HL-60/S4 treated with retinoic acid at 250 ng/mL for 4 days and 3 days (cell line): ENCODE measurements around the gene SAP25.

Experiments used
- in situ Hi-C: fragments of 300-500 bp; cut with MboI; formaldehyde crosslinking; loops from 2 replicates; pipeline ENCODE4 v1.7.0; 2022; ENCODE audit warnings: low sequenced_read_pairs

Gene SAP25

GRCh38 chr7:100577103-100577502 lies 3.4 kb upstream of the SAP25 start:
- in situ Hi-C loops, result loop anchor here (10.0 kb wide), 1 partner anchor 108 kb away; no protein-coding TSS in a partner anchor

- in situ Hi-C loops, result loop anchor here (10.0 kb wide), 1 partner anchor 108 kb away; no protein-coding TSS in a partner anchor
Measured at GRCh38 chr7:100576384-100576993, 2.8 kb upstream of the SAP25 start.

- in situ Hi-C loops, result loop anchor here (10.0 kb wide), 1 partner anchor 109 kb away; no protein-coding TSS in a partner anchor
Measured at GRCh38 chr7:100575746-100576383, 2.2 kb upstream of the SAP25 start.

- in situ Hi-C loops, result loop anchor here (10.0 kb wide), 1 partner anchor 110 kb away; no protein-coding TSS in a partner anchor
Measured at GRCh38 chr7:100575206-100575631, 1.5 kb upstream of the SAP25 start.

- in situ Hi-C loops, result loop anchor here (10.0 kb wide), 1 partner anchor 110 kb away; no protein-coding TSS in a partner anchor
Measured at GRCh38 chr7:100574362-100575205, 884 bp upstream of the SAP25 start.

GRCh38 chr7:100572949-100573675 lies 588 bp downstream of the SAP25 start:
- in situ Hi-C loops, result loop anchor here (10.0 kb wide), 1 partner anchor 112 kb away; no protein-coding TSS in a partner anchor

GRCh38 chr7:100572281-100572948 lies 1.3 kb downstream of the SAP25 start:
- in situ Hi-C loops, result loop anchor here (10.0 kb wide), 1 partner anchor 112 kb away; no protein-coding TSS in a partner anchor

GRCh38 chr7:100571829-100572116 lies 1.9 kb downstream of the SAP25 start:
- in situ Hi-C loops, result loop anchor here (10.0 kb wide), 1 partner anchor 113 kb away; no protein-coding TSS in a partner anchor

- in situ Hi-C loops, result loop anchor here (10.0 kb wide), 1 partner anchor 114 kb away; no protein-coding TSS in a partner anchor
Measured at GRCh38 chr7:100570954-100571828, 2.5 kb downstream of the SAP25 start.

GRCh38 chr7:100568896-100569844 lies 4.5 kb downstream of the SAP25 start:
- in situ Hi-C loops, result no loop called here

GRCh38 chr7:100568176-100568895 lies 5.4 kb downstream of the SAP25 start:
- in situ Hi-C loops, result no loop called here

GRCh38 chr7:100567751-100568175 lies 5.9 kb downstream of the SAP25 start:
- in situ Hi-C loops, result no loop called here

- in situ Hi-C loops, result no loop called here
Measured at GRCh38 chr7:100567031-100567730, 6.5 kb downstream of the SAP25 start.

- in situ Hi-C loops, result no loop called here
Measured at GRCh38 chr7:100566018-100566531, 7.6 kb downstream of the SAP25 start.

GRCh38 chr7:100565133-100565571 lies 8.5 kb downstream of the SAP25 start:
- in situ Hi-C loops, result no loop called here

GRCh38 chr7:100564405-100564804 lies 9.3 kb downstream of the SAP25 start:
- in situ Hi-C loops, result loop anchor here (5.0 kb wide), 1 partner anchor 92 kb away; no protein-coding TSS in a partner anchor
